ENCODE data around the gene ANKS1A.
"Not testable (repeated sequence)": the region's sequence is repeated elsewhere in the genome, so short reads cannot be mapped to it uniquely, and the experiment has no call there.

ANKS1A gene

GRCh38 chr6:34884073-34884472 lies 5.0 kb upstream of the ANKS1A start:
- not testable (repeated sequence) for DNase-seq

DNA sequence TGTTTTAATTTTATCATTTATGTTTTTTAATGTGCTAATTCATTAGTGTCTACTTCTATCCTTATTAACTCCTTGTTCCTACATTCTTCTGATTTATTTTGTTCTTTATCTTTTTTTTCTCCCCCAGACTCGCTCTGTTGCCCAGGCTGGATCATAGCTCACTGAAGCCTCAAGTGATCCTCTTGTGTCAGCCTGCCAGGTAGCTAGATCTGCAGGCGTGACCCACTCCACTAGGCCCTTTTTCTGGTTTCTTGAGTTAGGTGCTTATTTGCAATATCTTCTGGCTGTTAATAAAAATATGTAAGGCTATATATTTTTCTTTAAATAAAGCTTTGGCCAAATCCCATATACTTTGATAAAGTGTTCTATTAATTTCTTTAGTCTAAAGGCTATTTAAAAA lies 4.1 kb upstream of the ANKS1A start:
- DNase-seq, result no peak

- not testable (repeated sequence) for DNase-seq
These were observed 3.2 kb upstream of the ANKS1A start for GRCh38 chr6:34885837-34886236.

- peak; percentile 57 to 94 (median 84) for DNase-seq
These were observed 1.1 kb upstream of the ANKS1A start, which contains the start of gene TAF11 for GRCh38 chr6:34887753-34888513. Gene TAF11 (minus strand): TSS chr6:34888042. CDS start chr6:34887957, 85 bp downstream.

GRCh38 chr6:34888514-34888856 lies 570 bp upstream of the ANKS1A start:
- no peak for DNase-seq

GRCh38 chr6:34890533-34890925 lies 1.5 kb downstream of the ANKS1A start:
- DNase-seq, result no peak

GRCh38 chr6:34891296-34891695 lies 2.2 kb downstream of the ANKS1A start:
- no peak for DNase-seq

DNA sequence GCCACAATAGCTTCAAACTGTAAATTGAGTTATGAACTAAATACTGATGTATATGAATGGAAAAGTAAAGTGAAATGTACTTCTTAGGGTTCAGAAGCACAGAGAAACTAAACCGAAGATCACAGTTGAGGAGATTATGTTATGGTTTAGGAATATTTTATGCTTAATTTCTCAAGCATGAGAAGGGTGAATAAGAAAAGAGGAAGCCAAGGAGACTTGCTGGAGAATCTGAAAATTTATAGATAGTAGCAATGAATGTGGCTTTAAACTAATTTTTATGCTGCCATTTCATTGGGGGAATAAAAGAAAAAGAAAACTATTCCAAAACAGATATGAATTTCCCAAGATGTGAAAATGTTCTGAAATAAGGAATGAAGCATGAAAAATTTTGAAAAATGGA lies 5.6 kb downstream of the ANKS1A start:
- no peak for DNase-seq

GRCh38 chr6:34897130-34897529 lies 8.1 kb downstream of the ANKS1A start:
- DNase-seq, result no peak

GRCh38 chr6:34897716-34898115 lies 8.7 kb downstream of the ANKS1A start:
- no peak for DNase-seq

DNA sequence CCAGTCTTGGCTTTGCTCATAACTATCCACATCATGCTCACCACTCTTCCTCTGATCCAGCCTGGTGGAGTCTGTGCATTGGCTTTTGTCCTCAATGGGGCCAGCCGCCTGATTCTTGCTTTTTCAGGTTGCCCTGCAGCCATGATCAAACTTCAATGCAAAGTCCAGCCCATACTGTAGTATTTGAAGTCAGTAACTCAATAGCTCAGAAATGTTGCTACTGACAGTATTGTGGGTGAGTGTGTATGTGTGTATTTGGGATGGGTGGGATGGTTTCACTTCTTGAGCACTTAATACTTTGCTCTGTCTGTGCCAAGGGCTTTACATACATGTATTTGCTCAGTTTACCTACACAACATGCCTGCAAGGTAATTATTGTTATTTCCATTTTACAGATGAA lies 10.7 kb downstream of the ANKS1A start:
- not testable (repeated sequence) for DNase-seq

DNA sequence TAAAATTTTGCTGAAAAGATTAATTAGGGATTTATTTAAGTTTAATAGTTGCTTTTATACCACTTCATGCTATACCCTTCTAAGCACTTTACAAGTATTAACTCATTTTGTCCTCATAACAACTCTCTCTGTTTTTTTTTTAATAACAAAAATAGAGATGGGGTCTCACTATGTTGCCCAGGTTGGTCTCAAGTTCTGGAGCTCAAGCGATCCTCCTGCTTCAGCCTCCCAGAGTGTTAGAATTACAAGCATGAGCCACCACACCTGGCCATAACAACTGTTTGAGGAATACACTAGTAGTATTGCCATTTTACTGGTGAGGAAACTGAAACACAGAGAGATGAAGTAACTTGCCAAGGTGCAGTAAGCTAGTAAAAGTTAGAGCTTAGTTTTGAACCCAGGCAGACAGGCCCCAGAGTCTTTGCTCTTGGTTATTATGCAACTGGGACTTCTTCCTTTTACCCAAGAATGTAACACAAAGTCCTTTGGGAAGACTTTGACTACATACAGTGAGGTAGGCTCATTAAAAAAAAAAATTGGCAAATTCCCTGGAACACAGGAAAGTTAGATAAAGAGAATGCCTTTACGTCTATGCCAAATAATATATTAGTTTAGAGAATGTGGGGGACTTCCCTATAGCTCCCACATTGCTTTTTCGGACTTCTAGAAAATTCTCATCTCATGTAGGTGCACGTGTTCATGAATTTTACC lies 11.4 kb downstream of the ANKS1A start:
- DNase-seq, result no peak

DNA sequence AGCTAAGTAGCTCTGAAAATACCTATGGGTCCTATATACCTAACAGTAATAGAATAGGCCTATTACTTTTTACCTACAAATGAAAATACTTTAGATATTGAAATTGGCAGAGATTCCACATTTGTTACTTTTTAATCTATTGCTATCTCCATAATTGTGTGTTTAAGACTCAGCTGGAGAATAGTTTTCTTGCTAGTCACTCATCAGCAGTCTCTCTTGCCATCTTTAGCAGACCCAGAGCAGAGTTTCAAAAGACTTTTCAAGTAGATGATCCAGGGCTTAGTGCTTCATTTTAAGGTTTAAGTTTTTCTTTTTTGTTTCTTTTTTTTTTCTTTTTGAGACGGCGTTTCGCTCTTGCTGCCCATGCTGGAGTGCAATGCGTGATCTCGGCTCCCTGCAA lies 12.9 kb downstream of the ANKS1A start:
- DNase-seq, result no peak

GRCh38 chr6:34904990-34905613 lies 16.0 kb downstream of the ANKS1A start:
- DNase-seq, result peak in 1 of 56 donors; percentile 0

DNA sequence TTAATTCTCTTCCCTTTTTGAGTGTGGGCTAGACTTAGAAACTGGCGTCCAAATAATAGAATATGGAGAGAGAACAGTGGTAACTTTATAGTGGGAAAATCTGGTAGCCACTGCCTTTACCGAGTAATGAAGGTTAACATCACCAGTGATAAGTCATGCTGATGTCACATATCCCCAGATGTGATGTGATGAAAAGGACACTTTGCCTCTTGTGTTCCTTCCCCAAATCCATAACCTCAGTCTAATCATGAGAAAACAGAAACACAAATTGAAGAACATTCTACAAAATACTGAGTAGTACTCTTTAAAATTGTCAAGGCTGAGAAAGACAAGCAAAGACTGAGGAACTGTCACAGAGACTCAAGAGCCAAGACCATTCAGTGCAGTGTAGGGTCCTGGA lies 17.8 kb downstream of the ANKS1A start:
- no peak for DNase-seq

- no peak for DNase-seq
These were observed 19.1 kb downstream of the ANKS1A start for GRCh38 chr6:34908194-34908593.

DNA sequence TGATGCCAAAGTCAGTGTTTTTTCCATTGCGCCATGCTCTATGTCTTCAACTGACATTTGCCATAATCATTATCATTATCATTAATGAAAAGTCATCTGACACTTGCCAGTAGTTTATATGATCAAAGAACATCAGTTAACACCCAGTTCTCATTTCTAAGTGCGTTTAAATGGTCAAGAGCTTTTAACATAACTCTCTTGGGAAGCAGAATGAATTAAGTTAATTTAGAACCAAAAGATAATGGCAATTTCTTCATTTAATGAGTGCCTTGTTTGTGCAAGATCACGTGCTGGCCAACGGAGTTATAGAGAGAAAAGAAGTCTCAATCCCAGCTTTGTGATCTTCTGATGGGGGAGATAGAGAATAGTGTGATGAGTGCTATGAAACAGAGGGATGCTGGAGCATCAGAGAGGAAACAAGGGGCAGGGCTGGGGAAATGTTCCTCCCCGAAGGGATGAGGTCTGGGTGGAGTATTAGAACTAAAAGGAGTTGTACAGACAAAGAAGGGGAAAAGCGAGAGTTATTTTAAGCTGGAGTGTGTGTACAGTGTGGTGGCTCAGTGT lies 20.3 kb downstream of the ANKS1A start:
- DNase-seq, result no peak

DNA sequence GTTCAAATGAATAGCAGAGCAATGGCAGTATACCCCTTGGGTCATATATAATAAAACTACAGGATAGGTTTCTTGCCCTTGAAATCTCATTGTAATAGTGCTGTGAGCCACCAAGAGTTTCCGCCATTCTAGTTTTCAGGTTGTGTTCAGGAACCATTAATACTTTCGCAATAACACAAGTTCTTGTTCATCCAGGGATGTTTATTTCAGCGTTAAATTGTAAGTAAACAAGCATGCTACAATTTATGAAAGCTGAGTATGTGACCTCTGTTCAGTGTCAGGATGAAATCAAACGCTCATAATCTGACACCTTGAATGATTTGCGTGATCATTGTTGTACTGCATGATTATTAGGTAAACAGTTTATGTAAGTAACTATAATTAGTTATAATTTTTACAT lies 22.8 kb downstream of the ANKS1A start:
- DNase-seq, result no peak

GRCh38 chr6:34912715-34913464 lies 23.8 kb downstream of the ANKS1A start:
- DNase-seq, result no peak

DNA sequence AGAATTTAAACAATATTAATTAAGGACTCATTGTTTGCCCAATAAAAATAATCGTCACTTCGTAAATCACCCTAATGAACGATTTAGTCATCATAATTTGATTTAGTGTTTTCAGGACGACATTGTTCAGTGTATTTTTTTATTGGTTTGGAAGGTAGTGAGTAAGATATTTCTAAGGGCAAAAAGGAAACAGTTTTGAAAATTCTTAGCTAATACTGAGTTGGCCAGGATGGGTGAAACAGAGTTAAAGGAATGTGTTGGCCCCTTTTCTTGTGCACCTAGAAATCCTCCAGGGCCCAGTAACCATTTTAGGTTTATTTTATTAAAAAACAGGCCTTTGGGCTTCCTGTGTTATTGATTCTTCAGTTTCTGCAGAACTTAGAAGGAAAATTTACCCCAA lies 25.3 kb downstream of the ANKS1A start:
- DNase-seq, result no peak

GRCh38 chr6:34916348-34916967 lies 27.4 kb downstream of the ANKS1A start:
- DNase-seq, result no peak
